Measurements from ENCODE around the gene SDF4.

- TF ChIP-seq CTCF (conservative IDR thresholded peaks at IDR 0.05): no peak
- no peak for TF ChIP-seq EZH2 (IDR thresholded peaks at IDR 0.05; ENCODE audit: low read depth)
Measured at GRCh38 chr1:1246577-1247340, 15.0 kb upstream of the SDF4 start, which contains the start of gene C1QTNF12.
